Bronchial smooth muscle cell (primary cell): Measurements from ENCODE around the gene KLHL14. TPM values are rescaled to one million over a fixed set of nuclear protein-coding genes. Genes with fewer than 3 reads are reported as not detected.

Experiments used
- total RNA-seq: library from RNA; depleted of rRNA; stranded (reverse); fragments of >200 nt; gene quantifications from 2 replicates; pipeline ENCODE4 v1.2.1, GENCODE V29; 2014

KLHL14 gene
- not detected in 2 replicates for total RNA-seq

GRCh38 chr18:32772581-32773381, at the start of gene KLHL14:
TSS of gene KLHL14 (minus strand) at chr18:32773023. CDS start at chr18:32770591, 2,432 bp downstream.

